NCI-H345 treated with DMSO at 0.1 percent for 48 hours (cell line): Measurements from ENCODE around the gene ABCF3.
"Not testable (repeated sequence)": the region's sequence is repeated elsewhere in the genome, so short reads cannot be mapped to it uniquely, and the experiment has no call there.

Experiments
- DNase-seq: peaks from one replicate; lab custom pipeline; 2025; ENCODE audit not compliant: unreplicated experiment; lab: John Stamatoyannopoulos, UW

The ABCF3 gene, protein sequence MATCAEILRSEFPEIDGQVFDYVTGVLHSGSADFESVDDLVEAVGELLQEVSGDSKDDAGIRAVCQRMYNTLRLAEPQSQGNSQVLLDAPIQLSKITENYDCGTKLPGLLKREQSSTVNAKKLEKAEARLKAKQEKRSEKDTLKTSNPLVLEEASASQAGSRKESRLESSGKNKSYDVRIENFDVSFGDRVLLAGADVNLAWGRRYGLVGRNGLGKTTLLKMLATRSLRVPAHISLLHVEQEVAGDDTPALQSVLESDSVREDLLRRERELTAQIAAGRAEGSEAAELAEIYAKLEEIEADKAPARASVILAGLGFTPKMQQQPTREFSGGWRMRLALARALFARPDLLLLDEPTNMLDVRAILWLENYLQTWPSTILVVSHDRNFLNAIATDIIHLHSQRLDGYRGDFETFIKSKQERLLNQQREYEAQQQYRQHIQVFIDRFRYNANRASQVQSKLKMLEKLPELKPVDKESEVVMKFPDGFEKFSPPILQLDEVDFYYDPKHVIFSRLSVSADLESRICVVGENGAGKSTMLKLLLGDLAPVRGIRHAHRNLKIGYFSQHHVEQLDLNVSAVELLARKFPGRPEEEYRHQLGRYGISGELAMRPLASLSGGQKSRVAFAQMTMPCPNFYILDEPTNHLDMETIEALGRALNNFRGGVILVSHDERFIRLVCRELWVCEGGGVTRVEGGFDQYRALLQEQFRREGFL

DNA sequence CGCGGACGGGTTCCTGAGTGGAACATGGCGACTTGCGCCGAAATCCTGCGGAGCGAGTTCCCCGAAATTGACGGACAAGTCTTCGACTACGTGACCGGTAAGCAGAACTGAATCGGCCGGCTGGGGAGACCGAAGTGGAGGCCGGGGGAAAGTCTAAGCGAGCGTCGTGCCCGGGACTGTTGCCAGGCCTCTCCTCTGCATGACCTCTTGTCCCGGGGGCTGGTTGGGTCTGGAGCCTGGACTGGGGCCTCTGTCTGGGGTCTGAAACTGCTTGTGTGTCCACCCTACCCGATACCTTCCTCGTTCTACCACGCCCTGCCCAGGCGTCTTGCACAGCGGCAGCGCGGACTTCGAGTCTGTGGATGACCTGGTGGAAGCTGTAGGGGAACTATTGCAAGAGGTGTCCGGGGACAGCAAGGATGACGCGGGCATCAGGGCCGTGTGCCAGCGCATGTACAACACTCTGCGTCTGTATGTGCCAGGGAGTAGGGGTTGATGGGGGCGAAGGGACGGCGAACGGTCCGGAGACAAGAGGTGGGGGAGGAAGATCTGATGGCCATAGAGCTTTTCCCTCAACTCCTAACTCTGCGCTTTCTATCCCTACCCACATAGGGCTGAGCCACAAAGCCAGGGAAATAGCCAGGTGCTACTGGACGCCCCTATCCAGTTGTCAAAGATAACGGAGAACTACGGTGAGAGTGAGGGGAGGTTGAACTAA is at the start of gene ABCF3:
ABCF3 (plus strand) TSS at position 16 of the 718 bp plus-strand sequence; CDS start at position 25, 9 bp downstream.
- DNase-seq, result no peak

DNA sequence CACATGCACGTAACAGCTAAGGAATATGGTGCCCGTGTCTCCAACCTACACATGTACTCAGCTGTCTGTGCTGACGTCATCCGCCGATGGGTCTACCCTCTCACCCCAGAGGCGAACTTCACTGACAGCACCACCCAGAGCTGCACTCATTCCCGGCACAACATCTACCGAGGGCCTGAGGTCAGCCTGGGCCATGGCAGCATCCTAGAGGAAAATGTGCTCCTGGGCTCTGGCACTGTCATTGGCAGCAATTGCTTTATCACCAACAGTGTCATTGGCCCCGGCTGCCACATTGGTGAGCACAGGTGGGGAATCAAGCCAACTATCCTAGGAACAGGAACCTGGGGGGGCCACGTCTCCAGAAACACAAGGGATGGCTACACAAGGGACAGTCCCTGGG is 45.6 kb upstream of the ABCF3 start:
- no peak for DNase-seq

DNA sequence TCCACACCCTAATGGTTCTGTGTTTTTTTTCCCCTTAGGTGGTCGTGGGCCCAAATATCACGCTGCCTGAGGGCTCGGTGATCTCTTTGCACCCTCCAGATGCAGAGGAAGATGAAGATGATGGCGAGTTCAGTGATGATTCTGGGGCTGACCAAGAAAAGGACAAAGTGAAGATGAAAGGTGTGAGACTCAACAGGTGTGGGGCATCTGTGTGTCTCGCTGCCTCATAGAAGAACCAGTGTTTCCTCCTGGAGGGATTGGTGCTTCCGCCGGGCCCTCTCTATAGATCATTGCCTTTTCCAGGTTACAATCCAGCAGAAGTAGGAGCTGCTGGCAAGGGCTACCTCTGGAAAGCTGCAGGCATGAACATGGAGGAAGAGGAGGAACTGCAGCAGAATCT is 43.8 kb upstream of the ABCF3 start:
- DNase-seq, result no peak

DNA sequence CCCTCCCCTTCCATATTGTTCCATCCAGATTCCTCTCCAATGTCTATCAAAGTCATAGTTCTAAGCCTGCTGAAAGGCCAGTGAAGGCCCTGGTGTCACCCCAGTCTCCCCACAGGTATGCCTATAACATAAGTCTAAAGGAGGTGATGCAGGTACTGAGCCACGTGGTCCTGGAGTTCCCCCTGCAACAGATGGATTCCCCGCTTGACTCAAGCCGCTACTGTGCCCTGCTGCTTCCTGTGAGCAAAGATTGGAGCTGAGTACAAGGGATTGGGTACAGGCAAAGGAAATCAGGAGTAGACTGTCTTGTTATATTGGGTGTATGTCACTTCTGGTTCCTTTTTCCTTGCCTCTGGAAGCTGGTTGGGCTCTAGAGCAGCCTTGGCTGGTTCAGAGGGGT is 42.7 kb upstream of the ABCF3 start:
- DNase-seq, result no peak

DNA sequence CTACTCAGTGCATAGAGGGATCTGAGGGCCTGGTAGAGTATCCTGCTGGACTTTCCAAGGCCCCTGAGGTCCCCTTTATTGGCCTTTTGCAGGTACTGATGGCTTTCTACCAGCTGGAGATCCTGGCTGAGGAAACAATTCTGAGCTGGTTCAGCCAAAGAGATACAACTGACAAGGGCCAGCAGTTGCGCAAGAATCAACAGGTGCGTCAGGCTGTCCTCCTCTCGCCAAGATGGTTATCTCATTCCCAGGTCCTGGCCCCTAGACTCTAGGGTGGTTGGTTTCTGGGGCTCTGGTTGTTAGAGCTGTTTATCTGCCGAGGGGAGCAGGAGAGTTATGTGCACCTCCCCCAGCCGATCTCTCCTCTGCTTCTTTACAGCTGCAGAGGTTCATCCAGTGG is 41.5 kb upstream of the ABCF3 start:
- DNase-seq, result no peak

DNA sequence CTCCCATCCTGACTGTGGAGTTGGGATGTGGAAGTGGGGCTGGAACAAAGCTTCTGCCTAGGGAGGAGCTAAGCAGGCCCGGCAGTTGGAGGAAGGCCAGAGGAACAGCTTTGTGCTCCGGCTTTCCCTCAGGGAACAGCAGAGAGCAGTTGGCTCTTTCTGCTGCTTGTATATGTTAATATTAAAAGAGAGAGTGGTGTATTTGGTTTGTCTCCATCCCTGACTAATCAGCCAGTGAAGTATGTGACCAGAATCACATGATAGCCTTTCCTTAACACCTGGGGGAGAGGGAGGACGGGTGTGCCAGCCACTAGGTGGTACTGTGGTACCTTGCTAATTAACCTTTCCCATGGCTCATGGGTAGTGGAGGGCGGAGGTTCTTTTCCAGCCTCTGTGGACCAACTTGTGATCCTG is 40.9 kb upstream of the ABCF3 start:
- peak; percentile 51 for DNase-seq

DNA sequence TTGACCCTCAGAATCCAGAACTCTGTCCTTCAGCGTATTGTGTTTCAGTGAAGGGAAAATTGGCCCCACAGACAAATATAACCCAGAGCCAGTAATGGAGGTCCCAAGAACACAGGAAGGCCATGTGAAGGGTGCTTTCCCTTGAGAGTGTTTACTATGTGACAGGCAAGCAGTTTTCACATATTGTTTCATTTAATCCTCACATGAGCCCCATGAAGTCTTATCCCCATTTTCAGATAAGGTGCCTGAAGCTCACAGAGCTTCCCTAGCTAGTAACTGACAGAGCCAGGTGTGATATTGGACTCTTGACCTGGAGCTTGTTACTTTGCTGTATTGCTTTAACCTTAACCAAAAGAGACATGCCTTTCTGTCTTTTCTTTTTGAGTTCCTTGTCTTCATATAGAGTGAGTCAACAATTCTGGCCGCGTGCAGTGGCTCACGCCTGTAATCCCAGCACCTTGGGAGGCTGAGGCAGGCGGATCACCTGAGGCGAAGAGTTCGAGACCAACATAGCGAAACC is 40.2 kb upstream of the ABCF3 start:
- DNase-seq, result no peak

DNA sequence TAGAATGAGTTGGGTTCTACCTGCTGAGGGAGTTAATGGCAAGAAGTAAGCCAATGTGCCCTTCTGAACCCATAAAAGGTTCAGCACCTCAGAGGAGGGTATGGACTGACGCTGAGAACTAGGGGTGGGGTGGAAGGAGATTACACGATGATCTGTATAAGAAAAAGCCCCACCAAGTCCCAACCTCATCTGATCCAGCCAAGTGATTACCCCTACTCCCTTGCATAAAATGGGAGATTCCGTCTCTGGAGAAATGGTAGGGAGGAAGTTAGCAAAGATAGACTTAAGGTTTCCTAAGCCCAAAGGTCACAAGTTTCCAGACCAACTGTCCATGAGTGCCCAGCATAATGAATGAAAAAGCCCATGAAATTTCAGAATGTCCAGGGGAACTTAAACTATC is 37.9 kb upstream of the ABCF3 start:
- no peak for DNase-seq

DNA sequence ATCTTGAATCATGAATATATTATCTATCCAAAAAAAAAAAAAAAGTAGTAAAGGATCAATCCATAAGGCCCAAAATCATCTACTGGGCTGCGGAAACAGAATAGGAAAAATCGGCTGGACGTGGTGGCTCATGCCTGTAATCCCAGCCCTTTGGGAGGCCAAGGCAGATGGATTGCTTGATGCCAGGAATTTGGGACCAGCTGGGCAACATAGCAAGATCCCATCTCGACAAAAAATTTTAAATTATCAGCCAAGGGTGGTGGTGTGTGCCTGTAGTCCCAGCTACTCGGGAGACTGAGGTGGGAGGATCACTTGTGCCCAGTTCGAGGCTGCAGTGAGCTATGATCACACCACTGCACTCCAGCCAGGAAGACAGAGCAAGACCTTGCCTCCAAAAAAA is 36.9 kb upstream of the ABCF3 start:
- no peak for DNase-seq

DNA sequence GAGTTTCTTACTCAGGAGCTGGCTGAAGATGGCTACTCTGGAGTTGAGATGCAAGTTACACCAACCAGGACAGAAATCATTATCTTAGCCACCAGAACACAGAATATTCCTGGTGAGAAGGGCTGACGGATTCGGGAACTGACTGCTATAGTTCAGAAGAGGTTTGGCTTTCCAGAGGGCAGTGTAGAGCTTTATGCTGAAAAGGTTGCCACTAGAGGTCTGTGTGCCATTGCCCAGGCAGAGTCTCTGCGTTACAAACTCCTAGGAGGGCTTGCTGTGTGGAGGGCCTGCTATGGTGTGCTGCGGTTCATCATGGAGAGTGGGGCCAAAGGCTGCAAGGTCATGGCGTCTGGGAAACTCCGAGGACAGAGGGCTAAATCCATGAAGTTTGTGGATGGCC is 36.2 kb upstream of the ABCF3 start:
- DNase-seq, result not testable (repeated sequence)

DNA sequence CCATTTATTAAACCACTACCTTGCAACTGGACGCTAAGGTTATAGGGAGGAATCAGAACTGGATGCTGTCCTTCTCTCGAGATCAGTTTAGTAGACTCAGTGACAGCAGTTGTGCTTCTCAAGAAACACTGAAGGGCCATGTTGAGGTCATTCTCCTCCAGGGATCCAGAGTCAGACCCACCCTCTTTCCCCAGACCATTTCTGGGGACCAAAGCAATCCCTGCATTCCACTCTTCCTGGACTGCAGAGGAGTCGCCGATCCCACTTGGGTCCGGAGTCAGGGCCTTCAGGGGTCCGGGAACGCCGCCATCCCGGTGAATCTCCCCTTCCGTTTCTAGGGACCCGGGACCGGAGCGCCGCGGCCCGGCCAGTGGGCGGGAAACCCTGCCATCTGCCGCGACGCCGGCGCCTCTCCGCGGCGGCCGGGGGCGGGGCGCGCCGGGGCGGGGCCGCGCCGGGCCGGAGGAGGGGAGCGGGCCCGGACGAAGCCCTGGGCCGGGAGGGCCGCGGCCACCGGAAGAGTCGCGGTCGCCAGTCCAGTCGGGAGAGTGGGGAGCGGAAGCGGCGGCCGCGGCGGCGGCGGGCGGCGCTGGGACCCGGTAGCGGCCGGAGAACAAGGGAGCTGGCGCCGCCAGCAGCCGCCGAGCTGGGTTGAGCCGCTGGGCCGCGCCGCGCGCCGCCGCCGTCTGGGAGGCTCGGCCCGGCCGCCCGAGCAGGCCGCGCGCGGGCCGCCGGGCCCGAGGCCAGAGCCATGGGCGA is 30.9 kb upstream of the ABCF3 start, which contains the start of gene DVL3:
DVL3 (plus strand) TSS at position 493 of the 759 bp plus-strand sequence; CDS start at position 752, 259 bp downstream.
- DNase-seq, result peak; percentile 46

DNA sequence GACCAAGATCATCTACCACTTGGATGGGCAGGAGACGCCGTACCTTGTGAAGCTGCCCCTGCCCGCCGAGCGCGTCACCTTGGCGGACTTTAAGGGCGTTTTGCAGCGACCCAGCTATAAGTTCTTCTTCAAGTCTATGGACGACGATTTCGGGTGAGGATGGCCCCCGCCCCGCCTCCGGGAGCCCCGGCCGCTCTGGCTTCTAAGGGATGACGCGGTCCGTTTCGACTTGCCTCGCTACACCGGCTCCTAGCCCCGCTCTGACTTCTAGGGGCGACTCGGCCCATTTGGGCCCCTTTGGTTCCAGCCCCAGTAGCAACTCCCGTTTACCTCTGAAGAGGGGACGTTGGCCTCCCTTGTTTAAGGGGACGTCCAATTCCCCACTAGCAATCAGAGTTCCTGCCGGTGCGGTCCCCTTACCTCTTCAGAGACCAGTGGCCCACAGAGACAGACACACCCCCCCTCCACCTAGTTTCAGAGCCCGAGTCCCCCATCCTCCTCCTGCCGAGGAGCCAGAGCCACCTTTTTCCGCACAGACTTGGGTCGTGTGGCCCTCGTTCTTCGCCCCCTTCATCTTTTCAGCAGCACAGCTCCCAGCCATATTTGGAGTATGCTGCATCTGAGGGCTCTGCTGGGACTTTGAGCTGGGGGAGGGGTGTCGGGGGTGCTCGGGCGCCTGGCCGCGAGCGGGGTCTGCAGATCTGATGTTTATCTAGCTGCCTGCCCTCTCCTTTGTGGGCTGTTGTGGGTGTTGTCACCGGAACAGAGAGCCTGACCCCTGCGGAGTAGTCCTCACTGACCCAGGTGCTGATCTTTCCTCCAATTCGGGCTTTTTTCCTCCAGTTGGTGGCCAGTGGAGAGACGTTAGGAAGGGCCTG is 30.1 kb upstream of the ABCF3 start:
- no peak for DNase-seq

DNA sequence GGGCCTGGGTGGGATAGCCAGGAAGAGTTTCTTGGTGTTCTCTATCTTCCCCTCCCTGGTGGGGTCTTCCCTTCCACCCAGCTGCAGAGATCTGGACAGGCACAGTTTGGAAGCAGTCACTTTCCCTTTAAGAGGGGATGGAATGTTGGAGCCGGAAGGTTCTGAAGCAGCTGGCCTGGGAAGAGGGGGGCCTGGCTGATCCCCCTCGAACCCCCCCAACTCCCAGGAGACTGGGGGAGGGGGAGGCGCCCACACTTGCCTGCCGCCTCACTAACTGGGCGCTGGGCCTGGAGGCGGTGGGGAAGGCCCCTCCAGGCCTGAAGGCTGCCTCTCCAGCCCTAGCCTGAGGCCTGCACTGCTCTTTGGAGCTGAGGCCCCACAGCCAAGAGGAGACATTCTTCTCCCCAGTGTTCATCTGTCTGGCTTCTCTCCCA is 29.5 kb upstream of the ABCF3 start:
- DNase-seq, result no peak

DNA sequence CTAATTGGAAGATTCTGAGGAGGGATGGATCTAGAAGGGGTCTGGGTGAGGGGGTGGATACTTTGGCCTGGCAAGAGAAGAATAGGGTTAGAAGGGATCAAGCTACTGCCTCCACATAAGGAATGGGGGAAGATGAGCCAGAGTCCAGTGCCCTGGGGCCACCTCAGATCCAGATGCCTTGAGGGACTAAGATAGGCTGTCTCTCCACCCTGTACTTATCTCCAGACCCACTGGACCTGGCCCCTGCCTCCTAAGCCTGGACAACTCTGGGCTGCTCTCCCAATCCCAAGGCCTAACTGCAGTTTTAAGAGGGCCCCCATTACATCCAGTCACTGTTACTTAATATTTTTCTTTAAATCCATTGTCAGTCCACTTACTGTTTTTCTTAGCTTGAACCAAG is 28.8 kb upstream of the ABCF3 start:
- no peak for DNase-seq

DNA sequence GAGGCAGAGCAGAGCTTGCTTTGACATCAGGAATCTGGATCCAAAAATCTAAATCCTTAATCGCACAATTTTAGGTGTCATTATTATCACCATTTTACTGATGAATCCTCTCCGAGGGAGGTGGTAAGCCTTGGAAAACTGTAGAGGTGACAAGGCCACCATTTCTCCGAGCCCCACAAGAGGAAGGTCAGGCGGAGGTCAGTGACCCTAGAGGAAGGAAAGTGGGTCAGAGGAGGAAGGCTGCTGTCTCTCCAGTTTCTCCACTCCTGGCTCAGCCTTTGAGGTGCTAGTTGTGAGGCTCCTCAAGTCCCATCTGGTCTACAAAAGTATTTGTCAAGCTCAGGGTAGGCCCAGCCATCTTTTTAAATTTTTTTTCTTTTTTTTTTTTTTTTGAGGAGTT is 27.6 kb upstream of the ABCF3 start:
- no peak for DNase-seq

DNA sequence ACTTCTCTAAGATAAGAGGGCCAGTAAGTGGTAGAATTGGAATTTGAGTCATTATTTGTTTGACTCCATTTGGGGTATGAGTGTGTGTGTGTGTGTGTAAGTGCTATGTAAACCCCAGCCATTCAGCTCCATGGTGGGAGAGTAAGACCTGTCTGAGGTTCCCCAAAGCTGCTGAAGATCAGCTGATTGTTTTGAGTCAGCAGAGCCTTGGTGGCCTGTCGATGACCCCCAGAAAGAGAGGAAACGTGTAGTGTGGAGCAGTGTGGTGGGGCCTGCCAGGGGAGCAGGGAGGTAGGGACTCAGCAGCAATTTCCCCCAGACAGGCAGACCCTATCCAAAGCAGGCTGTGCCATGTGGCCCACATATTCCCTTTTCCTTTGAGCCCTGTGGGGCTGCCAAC is 25.5 kb upstream of the ABCF3 start:
- no peak for DNase-seq

DNA sequence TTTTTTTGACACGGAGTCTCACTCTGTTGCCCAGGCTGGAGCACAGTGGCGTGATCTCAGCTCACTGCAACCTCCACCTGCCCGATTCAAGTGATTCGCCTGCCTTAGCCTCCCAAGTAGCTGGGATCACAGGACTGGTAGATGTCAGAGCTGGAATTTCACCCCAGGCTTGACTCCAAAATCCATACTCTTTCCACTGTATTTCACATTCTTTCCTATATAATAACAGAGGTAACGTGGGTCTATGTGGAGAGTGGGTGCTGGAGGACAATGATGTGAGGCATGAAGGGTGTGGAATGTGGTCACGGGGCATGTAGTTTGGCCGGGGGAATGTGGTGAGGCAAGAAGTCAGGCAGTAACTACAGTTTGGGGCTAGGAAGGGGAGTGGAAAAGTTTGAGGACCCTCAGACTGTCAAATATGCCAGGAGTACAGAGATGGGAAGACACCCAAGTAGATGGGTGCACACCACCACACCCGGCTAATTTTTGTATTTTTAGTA is 23.4 kb upstream of the ABCF3 start:
- not testable (repeated sequence) for DNase-seq

DNA sequence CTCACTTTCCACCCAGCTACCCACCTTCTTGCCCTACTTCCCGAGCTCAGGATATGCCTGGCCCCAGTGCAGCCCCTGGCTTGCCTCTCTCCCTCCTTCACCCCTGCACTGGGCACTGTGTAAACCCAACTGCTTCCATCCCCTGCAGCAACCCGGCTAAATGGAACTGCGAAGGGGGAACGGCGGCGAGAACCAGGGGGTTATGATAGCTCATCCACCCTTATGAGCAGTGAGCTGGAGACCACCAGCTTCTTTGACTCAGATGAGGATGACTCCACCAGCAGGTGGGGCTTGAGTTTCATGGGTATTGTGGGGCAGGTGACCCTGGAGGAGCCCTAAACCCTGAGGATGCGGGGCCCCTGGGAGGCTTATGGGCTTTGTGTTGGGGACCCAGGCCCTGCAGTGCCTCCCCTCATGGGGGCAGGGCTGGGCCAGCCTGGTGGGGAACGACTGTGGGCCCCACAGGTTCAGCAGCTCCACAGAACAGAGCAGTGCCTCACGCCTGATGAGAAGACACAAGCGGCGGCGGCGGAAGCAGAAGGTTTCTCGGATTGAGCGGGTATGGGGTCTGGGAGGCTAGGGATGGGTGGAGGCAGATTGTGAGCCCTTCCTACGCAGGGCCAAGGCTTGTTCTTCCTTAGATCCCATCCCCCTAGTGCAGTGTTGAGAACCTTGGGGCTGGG is 21.2 kb upstream of the ABCF3 start:
- no peak for DNase-seq

DNA sequence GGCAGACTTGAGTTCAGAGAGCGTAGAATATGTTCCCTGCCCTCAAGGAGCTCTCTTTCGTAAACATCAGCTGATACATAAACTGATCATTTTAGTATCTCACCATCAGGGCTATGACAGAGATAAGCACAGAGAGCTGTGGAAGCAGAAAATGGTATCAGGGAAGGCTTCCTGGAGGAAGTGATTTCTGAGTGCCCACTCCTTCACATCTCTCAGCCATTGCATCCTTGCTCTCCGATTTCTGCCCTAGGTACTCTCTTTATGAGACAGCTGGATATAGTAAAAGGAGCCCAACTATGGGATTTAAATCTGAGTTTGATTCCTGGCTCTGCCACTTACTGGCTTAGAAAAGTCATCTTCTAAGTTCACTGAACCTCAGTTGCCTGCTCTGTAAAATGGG is 20.5 kb upstream of the ABCF3 start:
- DNase-seq, result no peak
